GM12878 (cell line): ENCODE data around the gene PDE11A. TPM values are rescaled to one million over a fixed set of nuclear protein-coding genes. Genes with fewer than 3 reads are reported as not detected.

ENCODE experiments used
- ATAC-seq: fragments of 200-7000 bp; cut with Tn5 transposase; 3 replicates; pipeline ENCODE4 v1.9.1; 2020; ENCODE audit warnings: mild to moderate bottlenecking, moderate library complexity
- BruUV-seq: library from RNA; stranded (reverse); fragments of 400-500 nt; replicated peaks from 2 replicates; lab custom pipeline; 2021; lab: Mats Ljungman, UMichigan
- CTCF ChIA-PET: fragments of 300-600 bp; sonication (Branson Sonifier 250); formaldehyde crosslinking; extraction: SDS; loops from one replicate; lab custom pipeline; 2021; ENCODE audit warnings: inconsistent platforms; lab: Yijun Ruan, JAX
- POLR2A ChIA-PET: fragments of 350-600 bp; formaldehyde crosslinking; extraction: SDS; loops from one replicate; lab custom pipeline; 2021; ENCODE audit warnings: inconsistent platforms; lab: Charles Lee
- RAD21 ChIA-PET: fragments of 300-600 bp; sonication (Branson Sonifier 250); formaldehyde crosslinking; loops from one replicate; lab custom pipeline; 2023; ENCODE audit warnings: antibody characterized with exemption; ENCODE audit not compliant: unreplicated experiment; lab: Charles Lee
- SMC1A ChIA-PET: fragments of 300-600 bp; sonication (Branson Sonifier 250); formaldehyde crosslinking; loops from one replicate; lab custom pipeline; 2023; ENCODE audit not compliant: unreplicated experiment, uncharacterized antibody; lab: Charles Lee
- DNase-seq: peaks from one replicate; pipeline ENCODE4 v3.0.0-alpha.2; 2011; ENCODE audit warnings: low read depth, low spot score
- FAIRE-seq: peaks from 3 replicates; lab custom pipeline; 2011; peaks lifted over from hg19 to GRCh38; lab: Jason Lieb, UNC
- H2AFZ ChIP-seq: 2 replicates; pipeline ENCODE4 v1.6.0; 2011; ENCODE audit warnings: low read depth, low read length, control low read depth; ENCODE audit not compliant: control insufficient read depth
- H3K27ac ChIP-seq: 2 replicates; pipeline ENCODE4 v1.5.1; 2011; ENCODE audit warnings: control low read depth; ENCODE audit not compliant: control insufficient read depth, insufficient read depth
- H3K27me3 ChIP-seq, 2 experiments: replicated peaks in 1 of 2; 2 replicates each; pipeline versions ENCODE4 v1.6.0 to v1.6.1; 2011; ENCODE audit warnings: low read length in 1 of 2; ENCODE audit not compliant: control insufficient read depth in 2 of 2, insufficient read depth in 2 of 2
- H3K36me3 ChIP-seq, 2 experiments: 2 replicates each; pipeline ENCODE4 v1.5.1; 2011; ENCODE audit warnings: low read length in 1 of 2; ENCODE audit not compliant: control insufficient read depth in 2 of 2, insufficient read depth in 2 of 2
- H3K4me1 ChIP-seq: 2 replicates; pipeline ENCODE4 v1.6.1; 2011; ENCODE audit warnings: mild to moderate bottlenecking, low read length, moderate library complexity, mixed read lengths; ENCODE audit not compliant: control insufficient read depth, insufficient read depth
- H3K4me2 ChIP-seq: 2 replicates; pipeline ENCODE4 v1.6.0; 2011; ENCODE audit warnings: control low read depth; ENCODE audit not compliant: control insufficient read depth, insufficient read depth
- H3K4me3 ChIP-seq: fragments of 200-600 bp; sonication (generic); 2 replicates; pipeline ENCODE4 v1.5.1; 2016
- H3K79me2 ChIP-seq: 2 replicates; pipeline ENCODE4 v1.6.0; 2011; ENCODE audit warnings: low read length; ENCODE audit not compliant: control insufficient read depth, insufficient read depth
- H3K9ac ChIP-seq: 2 replicates; pipeline ENCODE4 v1.8.0; 2011; ENCODE audit warnings: low read length, control low read depth, mixed read lengths; ENCODE audit not compliant: control insufficient read depth, insufficient read depth
- H3K9me3 ChIP-seq: replicated peaks from 3 replicates; pipeline ENCODE4 v1.5.1; 2011; ENCODE audit warnings: mild to moderate bottlenecking, low read length; ENCODE audit not compliant: control insufficient read depth, insufficient read depth
- H4K20me1 ChIP-seq: 2 replicates; pipeline ENCODE4 v1.6.0; 2011; ENCODE audit not compliant: control insufficient read depth, insufficient read depth
- BHLHE40 ChIP-seq, 2 experiments: fragments of 450-650 bp in 1 of 2; IDR thresholded peaks; 2 replicates each; pipeline ENCODE4 v1.6.1; 2011 to 2017; ENCODE audit warnings: low read depth in 2 of 2, borderline replicate concordance in 1 of 2, improper control_type of control experiment in 1 of 2, low read length in 1 of 2, mild to moderate bottlenecking in 1 of 2
- CREM ChIP-seq: IDR thresholded peaks from 2 replicates; pipeline ENCODE4 v1.6.1; 2014; ENCODE audit warnings: antibody characterized with exemption, low read depth
- GABPA ChIP-seq: IDR thresholded peaks from 2 replicates; pipeline ENCODE4 v1.6.1; 2014; ENCODE audit warnings: antibody characterized with exemption, low read depth, mild to moderate bottlenecking, inconsistent platforms
- HDAC2 ChIP-seq: fragments of 200-600 bp; sonication (generic); IDR thresholded peaks from 2 replicates; pipeline ENCODE4 v1.6.1; 2017
- HSF1 ChIP-seq: fragments of 150-350 bp; IDR thresholded peaks from 2 replicates; pipeline ENCODE4 v1.6.1; 2014; ENCODE audit warnings: mild to moderate bottlenecking, low read depth, low read length
- IKZF1 ChIP-seq: fragments of 450-650 bp; conservative IDR thresholded peaks from 2 replicates; pipeline ENCODE4 v1.6.1; 2017; ENCODE audit warnings: antibody characterized with exemption, mild to moderate bottlenecking
- IRF3 ChIP-seq: fragments of 450-650 bp; IDR thresholded peaks from 2 replicates; pipeline ENCODE4 v1.6.1; 2014; ENCODE audit warnings: mild to moderate bottlenecking
- KLF5 ChIP-seq: fragments of 450-650 bp; IDR thresholded peaks from 2 replicates; pipeline ENCODE4 v1.6.1; 2014; ENCODE audit warnings: mild to moderate bottlenecking; ENCODE audit not compliant: partially characterized antibody
- MAX ChIP-seq: IDR thresholded peaks from 2 replicates; pipeline ENCODE4 v1.6.1; 2012; ENCODE audit warnings: low read depth, low read length, improper control_type of control experiment
- MYB ChIP-seq: fragments of 150-350 bp; IDR thresholded peaks from 2 replicates; pipeline ENCODE4 v1.6.1; 2014; ENCODE audit warnings: mild to moderate bottlenecking, low read depth, low read length, borderline replicate concordance
- NFYA ChIP-seq: IDR thresholded peaks from 2 replicates; pipeline ENCODE4 v1.6.1; 2011; ENCODE audit warnings: low read depth, mild to moderate bottlenecking, low read length, improper control_type of control experiment, borderline replicate concordance
- RELB ChIP-seq: fragments of 450-650 bp; IDR thresholded peaks from 2 replicates; pipeline ENCODE4 v1.6.1; 2017; ENCODE audit warnings: low read depth, mild to moderate bottlenecking, moderate library complexity
- RUNX3 ChIP-seq: IDR thresholded peaks from 2 replicates; pipeline ENCODE4 v1.6.1; 2012; ENCODE audit warnings: low read length, inconsistent platforms
- SIX5 ChIP-seq: IDR thresholded peaks from 2 replicates; pipeline ENCODE4 v1.6.1; 2011; ENCODE audit warnings: mild to moderate bottlenecking, low read depth, low read length, moderate library complexity; ENCODE audit not compliant: severe bottlenecking
- SPI1 ChIP-seq: IDR thresholded peaks from 2 replicates; pipeline ENCODE4 v1.6.1; 2011; ENCODE audit warnings: low read depth, mild to moderate bottlenecking, low read length, moderate library complexity, borderline replicate concordance; ENCODE audit not compliant: insufficient read depth
- SRF ChIP-seq, 2 experiments: IDR thresholded peaks; 2 replicates each; pipeline ENCODE4 v1.6.1; 2011; ENCODE audit warnings: low read depth in 2 of 2, low read length in 2 of 2, mild to moderate bottlenecking in 1 of 2, moderate library complexity in 1 of 2
- TAF1 ChIP-seq: IDR thresholded peaks from 2 replicates; pipeline ENCODE4 v1.6.1; 2011; ENCODE audit warnings: mild to moderate bottlenecking, low read depth, low read length, borderline replicate concordance
- WRNIP1 ChIP-seq: IDR thresholded peaks from 2 replicates; pipeline ENCODE4 v1.6.1; 2011; ENCODE audit warnings: low read depth, low read length, improper control_type of control experiment, borderline replicate concordance
- ZBED1 ChIP-seq: IDR thresholded peaks from 2 replicates; pipeline ENCODE4 v1.6.1; 2016; ENCODE audit warnings: borderline replicate concordance
- WGBS: methylation state at CpG from one replicate; pipeline ENCODE4 v1.1.6; 2016; ENCODE audit warnings: low lambda C conversion rate; ENCODE audit not compliant: insufficient replicate concordance, insufficient coverage; ENCODE audit errors: missing lambda C conversion rate; 5-methylcytosine and 5-hydroxymethylcytosine counted together
- in situ Hi-C: fragments of 300-500 bp; cut with MboI; formaldehyde crosslinking; loops from 9 replicates; pipeline ENCODE4 v1.14.3; 2018; ENCODE audit warnings: mixed read lengths
- intact Hi-C: fragments of 100-400 bp; cut with micrococcal nuclease; formaldehyde crosslinking; loops from one replicate; pipeline ENCODE4 v1.14.2; 2022; ENCODE audit not compliant: unreplicated experiment
- polyA plus RNA-seq, 11 experiments: library from polyadenylated mRNA; depleted of rRNA in 4 of 11; unstranded in 6 of 11; stranded (reverse) in 5 of 11; fragments of >200 nt; fragmentation: Nextera tagmentation in 4 of 11; fragmentation: Illumina TruSeq in 1 of 11; extraction: Ambion mirVana in 4 of 11; extraction: Trizol in 1 of 11; gene quantifications; 1 replicate in 1 of 11; 2 replicates in 10 of 11; pipeline versions ENCODE4 v1.2.1 to v1.2.3, GENCODE V29; 2011 to 2016; ENCODE audit warnings: inconsistent platforms in 2 of 11, missing spikeins in 2 of 11, low read depth in 1 of 11
- total RNA-seq, 4 experiments: library from RNA; depleted of rRNA in 3 of 4; stranded (reverse); fragments of >200 nt in 3 of 4; fragmentation: Illumina TruSeq in 1 of 4; extraction: Trizol in 1 of 4; gene quantifications; 2 replicates each; pipeline versions ENCODE4 v1.2.1 to v1.2.3, GENCODE V29; 2013 to 2021

The PDE11A gene
- total and polyA plus RNA-seq, 10 of the 15 experiments (the other 5 are each of a cell fraction or from before 2014, with no cell fraction given): 0.01 to 0.17 (median 0.06) TPM; not detected in 5

- H3K4me1 ChIP-seq: no peaks in the 10 kb centered on the region
- intact Hi-C loops (no loop called here), in situ Hi-C loops (no loop called here)
- no peaks in the 10 kb centered on the region for H3K36me3 ChIP-seq
- no peak overlapping the region; the same call in 1 of the 2 replicates for H2AFZ ChIP-seq
- no TSS peak for BruUV-seq
- no peak overlapping the region for H3K27ac ChIP-seq
- CTCF ChIA-PET: interaction anchor here (1.1 kb wide), 1 partner anchor 16 kb away, joined by 3 read pairs; no protein-coding TSS in a partner anchor
- SMC1A ChIA-PET: interaction anchor here (0.7 kb wide), 1 partner anchor 436 kb away, joined by 3 read pairs; no protein-coding TSS in a partner anchor
- DNase-seq: peak; percentile 8
- H3K9ac ChIP-seq: no peak overlapping the region
- ATAC-seq: peak; percentile 86
- FAIRE-seq: no peak
- RAD21 ChIA-PET: interaction anchor here (1.1 kb wide), 1 partner anchor 10 kb away, joined by 3 read pairs; no protein-coding TSS in a partner anchor
- no peaks in the 10 kb centered on the region for H3K79me2 ChIP-seq
- WGBS: 27% methylated on average over 2 of the region's 2 CpGs
- H3K27me3 ChIP-seq: no peaks in the 10 kb centered on the region
- H3K9me3 ChIP-seq: no peaks in the 10 kb centered on the region
- peak overlapping the region; percentile 42; the same call in 1 of the 2 replicates for H3K4me2 ChIP-seq
- H3K4me3 ChIP-seq: no peak overlapping the region
- no peaks in the 10 kb centered on the region for H4K20me1 ChIP-seq
- POLR2A ChIA-PET: no interaction called here
- TF ChIP-seq WRNIP1 (no peak), NFYA (no peak), RUNX3 (peak; percentile 81), TAF1 (no peak), MAX (no peak), HSF1 (no peak), ZBED1 (no peak), IRF3 (no peak), BHLHE40 (IDR thresholded peaks at IDR 0.05; ENCODE audit: borderline replicate concordance in 1 of 2, low read depth in 2 of 2, low read length in 1 of 2) (peak in 1 of 2 experiments; percentile 15; a peak in 1 of 4 replicates), HDAC2 (no peak), KLF5 (no peak), CREM (no peak), IKZF1 (0 out of 2 replicates have a peak, but pooled peaks have one; percentile 28), SPI1 (peak; percentile 20; the same call in 1 of the 2 replicates), RELB (0 out of 2 replicates have a peak, but pooled peaks have one; percentile 17), MYB (no peak), SIX5 (no peak), GABPA (no peak), SRF (IDR thresholded peaks at IDR 0.05; ENCODE audit: low read depth in 2 of 2, low read length in 2 of 2) (no peak)
Measured at GRCh38 chr2:177783835-177784744, 288.5 kb downstream of the PDE11A start.
